HG02852 (cell line): ENCODE data around the gene CCDC136.

ENCODE experiments used
- ATAC-seq: cut with Tn5 transposase; IDR thresholded peaks from one replicate; pipeline ENCODE4 v1.9.1; 2021; ENCODE audit warnings: mild to moderate bottlenecking, moderate library complexity; ENCODE audit not compliant: unreplicated experiment

CCDC136 gene

GRCh38 chr7:128775744-128776474 lies 15.9 kb upstream of the CCDC136 start, which contains the start of gene OPN1SW:
OPN1SW (minus strand) TSS chr7:128775794; CDS start chr7:128775781, 13 bp downstream.
- no peak for ATAC-seq

DNA sequence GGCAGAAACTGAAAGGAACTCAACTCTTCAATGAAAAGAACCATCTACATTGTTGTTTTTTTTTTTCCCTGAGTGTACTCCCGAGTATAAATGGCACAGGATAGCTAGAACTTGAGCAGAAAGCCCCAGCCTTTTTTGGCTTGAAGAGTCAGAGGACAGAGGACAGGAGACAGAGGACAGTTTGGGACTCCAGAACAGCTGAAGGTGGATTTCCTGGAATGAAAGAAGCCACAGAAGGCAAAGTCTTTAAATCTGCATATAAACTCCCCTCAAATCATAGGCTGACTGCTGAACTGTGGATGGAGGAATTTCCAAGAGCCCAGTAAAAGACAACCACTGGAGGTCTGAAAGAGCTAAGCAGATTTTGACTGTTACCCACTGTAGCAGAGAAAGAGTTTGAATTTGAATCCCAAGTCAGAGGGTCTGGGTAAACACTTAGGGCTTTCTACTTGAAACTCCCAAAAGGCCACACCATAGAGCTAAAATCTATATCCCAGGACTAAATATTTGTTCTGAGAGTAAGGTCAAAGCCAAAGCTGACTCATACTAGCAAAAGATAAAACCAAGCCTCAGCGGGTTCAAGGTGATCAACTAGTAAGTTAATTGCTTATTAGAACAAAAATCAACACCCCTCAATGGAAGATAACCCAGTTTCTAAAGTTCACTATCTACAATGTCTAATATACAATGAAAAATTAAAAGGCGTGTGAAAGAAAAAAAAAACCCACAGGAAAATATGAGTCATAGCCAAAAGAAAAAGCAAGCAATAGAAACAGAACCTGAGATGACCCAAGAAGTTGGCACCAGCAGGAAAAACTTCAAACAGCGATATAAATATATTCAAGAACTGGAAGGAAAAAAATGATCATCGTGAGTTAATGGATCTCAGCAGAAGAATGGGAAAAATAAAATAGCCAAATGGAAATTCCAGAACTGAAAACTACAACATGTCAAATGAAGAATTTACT lies 14.3 kb upstream of the CCDC136 start:
- ATAC-seq = no peak

GRCh38 chr7:128778946-128779345 lies 12.8 kb upstream of the CCDC136 start:
- ATAC-seq = no peak

DNA sequence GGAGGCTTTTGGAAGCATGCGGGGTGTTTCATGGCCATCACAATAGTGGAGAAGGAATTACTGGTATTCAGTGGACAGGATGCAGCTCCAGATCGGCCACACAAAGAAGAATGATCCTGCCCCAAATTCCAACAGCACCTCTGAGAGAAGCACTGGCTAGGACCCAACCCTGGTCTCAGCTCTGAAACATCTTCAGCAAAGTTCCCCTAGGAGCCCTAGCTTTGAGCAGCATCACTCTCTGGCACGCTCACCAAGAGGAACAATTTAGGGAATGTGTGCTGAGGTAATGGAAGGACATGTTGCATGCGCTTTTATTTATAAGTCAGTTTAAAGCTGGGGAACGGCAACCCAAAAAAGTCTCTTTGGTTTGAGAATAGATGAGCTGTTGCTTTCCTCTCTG lies 10.6 kb upstream of the CCDC136 start:
- no peak for ATAC-seq

DNA sequence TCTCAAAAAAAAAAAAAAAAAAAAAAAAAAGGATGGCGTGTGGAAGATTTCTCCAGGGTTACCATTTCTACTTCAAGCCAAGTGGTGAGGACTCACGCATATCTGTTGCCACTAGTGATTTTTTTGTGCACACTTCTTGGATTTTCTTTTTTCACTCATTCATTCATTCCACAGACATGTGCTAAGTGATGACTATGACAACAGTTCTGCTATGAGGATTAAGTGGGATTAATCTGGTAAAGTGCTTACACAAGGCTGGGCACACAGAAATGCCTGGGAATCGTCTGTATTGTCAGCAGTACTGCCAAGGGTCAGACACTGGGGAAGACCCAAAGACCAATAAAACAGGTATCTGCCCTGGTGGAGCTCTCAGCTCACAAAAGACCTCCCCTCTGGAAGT lies 9.9 kb upstream of the CCDC136 start:
- ATAC-seq = no peak

GRCh38 chr7:128783143-128783861 lies 8.5 kb upstream of the CCDC136 start:
- ATAC-seq = no peak

GRCh38 chr7:128785738-128786137 lies 6.0 kb upstream of the CCDC136 start:
- no peak for ATAC-seq

DNA sequence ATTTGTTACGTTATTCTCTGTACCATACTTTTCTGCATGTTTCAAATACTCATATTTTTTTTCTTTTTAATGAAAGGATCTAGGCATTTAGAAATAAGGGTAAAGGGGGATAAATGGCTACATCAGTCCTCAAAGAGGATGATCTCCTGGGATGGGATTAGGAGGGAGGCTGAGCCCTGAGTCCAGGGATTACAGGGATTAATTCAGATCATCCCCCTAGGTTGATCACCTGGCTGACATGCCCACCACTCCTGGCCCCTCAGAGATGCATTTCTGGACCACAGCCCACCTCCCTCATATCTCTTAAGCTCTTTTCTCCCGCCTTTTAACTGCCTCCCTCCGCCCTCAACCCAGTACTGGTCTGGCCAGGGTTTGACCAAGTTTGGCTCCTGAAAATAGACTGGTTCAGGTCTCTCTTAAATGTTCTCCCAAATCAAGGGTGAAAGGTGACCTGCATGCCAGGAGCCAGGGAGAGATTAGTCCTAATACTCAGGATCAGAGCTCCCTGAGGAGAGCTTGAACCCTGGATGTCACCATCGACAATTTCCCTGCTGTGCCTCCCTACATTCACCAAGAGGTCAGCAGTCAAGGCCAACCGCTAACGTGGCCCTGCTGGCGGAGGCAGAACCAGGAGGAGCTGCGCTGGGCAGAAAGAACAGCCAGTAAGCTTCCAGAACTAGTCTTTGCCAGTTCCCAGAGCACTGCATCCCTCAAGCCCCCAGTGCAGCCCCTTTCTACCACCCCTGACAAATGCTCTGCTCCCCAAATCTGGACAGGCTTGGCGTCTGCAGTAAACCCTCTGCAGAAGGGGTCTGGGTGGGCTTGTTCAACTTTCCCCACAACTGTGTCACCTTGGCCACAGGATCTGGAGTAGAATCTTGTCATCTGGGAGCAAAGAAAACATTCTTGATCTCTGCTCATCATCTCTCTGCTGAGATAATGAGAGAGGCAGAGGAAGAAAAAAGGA lies 3.0 kb upstream of the CCDC136 start:
- ATAC-seq = no peak

- ATAC-seq = no peak
Observed at GRCh38 chr7:128790315-128791041, 1.3 kb upstream of the CCDC136 start.

DNA sequence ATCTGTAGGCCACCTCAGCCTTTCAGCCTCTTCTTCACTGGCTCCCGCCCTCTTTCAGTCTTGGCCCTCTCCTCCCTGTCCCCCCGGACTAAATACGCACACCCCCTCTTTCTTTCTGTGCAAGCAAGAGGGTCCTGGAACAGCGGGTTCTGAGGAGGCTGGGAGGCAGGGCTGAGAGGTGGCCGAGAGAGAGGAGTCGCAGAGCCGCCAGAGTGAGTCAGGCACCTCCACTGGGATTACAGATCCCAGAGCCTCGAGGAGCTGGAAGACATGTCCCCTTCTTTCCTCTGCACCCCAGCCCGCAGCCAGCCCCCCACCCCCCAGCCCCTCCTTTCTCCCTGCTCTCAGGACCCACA lies 182 bp downstream of the CCDC136 start:
- ATAC-seq = no peak

GRCh38 chr7:128792471-128793180 lies 858 bp downstream of the CCDC136 start:
- no peak for ATAC-seq

DNA sequence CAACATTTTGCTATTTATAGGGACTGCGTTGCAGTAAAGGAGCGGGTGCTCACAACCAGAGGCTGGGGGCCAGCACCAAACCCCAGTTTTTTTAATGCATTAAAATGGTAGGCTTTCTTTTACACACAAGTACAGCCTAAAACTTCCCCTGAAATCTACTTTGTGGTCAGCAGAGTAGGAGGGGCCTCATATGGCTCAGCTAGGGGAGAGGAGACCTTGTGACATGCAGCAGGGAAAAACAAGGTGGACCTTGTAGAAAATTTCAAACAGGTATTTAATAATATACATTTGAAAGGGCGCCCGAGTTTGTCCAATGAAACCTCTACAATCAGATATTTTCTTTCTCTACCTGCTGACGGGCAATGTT lies 1.4 kb downstream of the CCDC136 start:
- ATAC-seq = no peak

- no peak for ATAC-seq
Observed at GRCh38 chr7:128794020-128794419, 2.3 kb downstream of the CCDC136 start.

DNA sequence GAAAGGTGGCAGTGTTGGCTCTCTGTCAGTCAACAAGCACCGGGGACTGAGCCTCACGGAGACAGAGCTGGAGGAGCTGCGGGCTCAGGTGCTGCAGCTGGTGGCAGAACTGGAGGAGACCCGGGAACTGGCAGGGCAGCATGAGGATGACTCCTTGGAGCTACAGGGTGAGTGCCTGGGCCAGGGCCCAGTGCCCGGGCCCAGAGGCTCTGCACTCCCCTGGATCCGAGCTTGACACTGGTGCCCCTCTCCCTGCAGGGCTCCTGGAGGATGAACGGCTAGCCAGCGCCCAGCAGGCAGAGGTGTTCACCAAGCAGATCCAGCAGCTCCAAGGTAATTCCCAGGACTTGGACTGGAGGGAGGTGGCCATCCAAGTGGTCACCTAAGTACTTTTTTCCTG lies 2.7 kb downstream of the CCDC136 start:
- ATAC-seq = no peak

DNA sequence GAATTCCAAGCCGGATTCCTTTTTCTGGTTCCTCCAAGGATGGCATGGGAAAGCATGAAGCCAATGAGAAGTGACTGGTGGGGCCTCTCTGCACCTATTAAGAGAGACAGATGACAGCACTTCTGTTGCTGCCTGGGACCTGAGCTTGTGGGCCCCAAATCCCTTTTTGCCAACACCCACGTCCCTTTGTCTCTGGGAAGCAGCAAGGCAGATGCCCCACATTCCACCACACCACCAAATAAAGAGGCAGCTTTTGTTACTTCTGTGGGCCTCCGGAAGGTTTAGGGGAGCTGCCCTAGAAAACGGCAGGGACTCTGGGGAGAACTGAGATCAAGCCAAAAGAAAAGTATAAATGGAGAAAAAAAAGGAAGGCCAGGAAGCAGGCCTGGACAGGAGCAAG lies 3.4 kb downstream of the CCDC136 start:
- no peak for ATAC-seq

- ATAC-seq = no peak
Observed at GRCh38 chr7:128796327-128796726, 4.6 kb downstream of the CCDC136 start.

GRCh38 chr7:128799451-128799850 lies 7.7 kb downstream of the CCDC136 start:
- no peak for ATAC-seq

- no peak for ATAC-seq
Observed at GRCh38 chr7:128800567-128800966, 8.8 kb downstream of the CCDC136 start.

DNA sequence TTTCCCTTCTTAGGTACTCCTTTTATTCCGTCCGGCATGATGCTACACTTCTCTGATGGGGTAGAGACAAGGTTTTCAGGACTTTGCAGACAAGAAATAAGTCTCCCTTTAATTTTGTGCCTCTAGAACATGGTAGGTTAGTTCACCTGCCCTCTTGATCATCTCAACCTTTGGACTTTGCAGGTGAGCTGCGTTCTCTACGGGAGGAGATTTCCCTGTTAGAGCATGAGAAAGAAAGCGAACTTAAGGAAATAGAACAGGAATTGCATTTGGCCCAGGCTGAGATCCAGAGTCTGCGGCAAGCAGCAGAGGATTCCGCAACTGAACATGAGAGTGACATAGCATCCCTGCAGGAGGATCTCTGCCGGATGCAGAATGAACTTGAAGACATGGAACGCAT lies 9.2 kb downstream of the CCDC136 start:
- ATAC-seq = no peak
